GM12878 (cell line): ENCODE data around the gene JCHAIN. TPM values are rescaled to one million over a fixed set of nuclear protein-coding genes. Genes with fewer than 3 reads are reported as not detected.

Experiments used
- ATAC-seq: fragments of 200-7000 bp; cut with Tn5 transposase; 3 replicates; pipeline ENCODE4 v1.9.1; 2020; ENCODE audit warnings: mild to moderate bottlenecking, moderate library complexity
- BruUV-seq: library from RNA; stranded (reverse); fragments of 400-500 nt; replicated peaks from 2 replicates; lab custom pipeline; 2021; lab: Mats Ljungman, UMichigan
- CTCF ChIA-PET: fragments of 300-600 bp; sonication (Branson Sonifier 250); formaldehyde crosslinking; extraction: SDS; loops from one replicate; lab custom pipeline; 2021; ENCODE audit warnings: inconsistent platforms; lab: Yijun Ruan, JAX
- POLR2A ChIA-PET: fragments of 350-600 bp; formaldehyde crosslinking; extraction: SDS; loops from one replicate; lab custom pipeline; 2021; ENCODE audit warnings: inconsistent platforms; lab: Charles Lee
- RAD21 ChIA-PET: fragments of 300-600 bp; sonication (Branson Sonifier 250); formaldehyde crosslinking; loops from one replicate; lab custom pipeline; 2023; ENCODE audit warnings: antibody characterized with exemption; ENCODE audit not compliant: unreplicated experiment; lab: Charles Lee
- SMC1A ChIA-PET: fragments of 300-600 bp; sonication (Branson Sonifier 250); formaldehyde crosslinking; loops from one replicate; lab custom pipeline; 2023; ENCODE audit not compliant: unreplicated experiment, uncharacterized antibody; lab: Charles Lee
- DNase-seq: peaks from one replicate; pipeline ENCODE4 v3.0.0-alpha.2; 2011; ENCODE audit warnings: low read depth, low spot score
- FAIRE-seq: peaks from 3 replicates; lab custom pipeline; 2011; peaks lifted over from hg19 to GRCh38; lab: Jason Lieb, UNC
- H2AFZ ChIP-seq: 2 replicates; pipeline ENCODE4 v1.6.0; 2011; ENCODE audit warnings: low read depth, low read length, control low read depth; ENCODE audit not compliant: control insufficient read depth
- H3K27ac ChIP-seq: 2 replicates; pipeline ENCODE4 v1.5.1; 2011; ENCODE audit warnings: control low read depth; ENCODE audit not compliant: control insufficient read depth, insufficient read depth
- H3K27me3 ChIP-seq, 2 experiments: replicated peaks in 1 of 2; 2 replicates each; pipeline versions ENCODE4 v1.6.0 to v1.6.1; 2011; ENCODE audit warnings: low read length in 1 of 2; ENCODE audit not compliant: control insufficient read depth in 2 of 2, insufficient read depth in 2 of 2
- H3K36me3 ChIP-seq, 2 experiments: 2 replicates each; pipeline ENCODE4 v1.5.1; 2011; ENCODE audit warnings: low read length in 1 of 2; ENCODE audit not compliant: control insufficient read depth in 2 of 2, insufficient read depth in 2 of 2
- H3K4me1 ChIP-seq: 2 replicates; pipeline ENCODE4 v1.6.1; 2011; ENCODE audit warnings: mild to moderate bottlenecking, low read length, moderate library complexity, mixed read lengths; ENCODE audit not compliant: control insufficient read depth, insufficient read depth
- H3K4me2 ChIP-seq: 2 replicates; pipeline ENCODE4 v1.6.0; 2011; ENCODE audit warnings: control low read depth; ENCODE audit not compliant: control insufficient read depth, insufficient read depth
- H3K4me3 ChIP-seq: fragments of 200-600 bp; sonication (generic); 2 replicates; pipeline ENCODE4 v1.5.1; 2016
- H3K79me2 ChIP-seq: 2 replicates; pipeline ENCODE4 v1.6.0; 2011; ENCODE audit warnings: low read length; ENCODE audit not compliant: control insufficient read depth, insufficient read depth
- H3K9ac ChIP-seq: 2 replicates; pipeline ENCODE4 v1.8.0; 2011; ENCODE audit warnings: low read length, control low read depth, mixed read lengths; ENCODE audit not compliant: control insufficient read depth, insufficient read depth
- H3K9me3 ChIP-seq: replicated peaks from 3 replicates; pipeline ENCODE4 v1.5.1; 2011; ENCODE audit warnings: mild to moderate bottlenecking, low read length; ENCODE audit not compliant: control insufficient read depth, insufficient read depth
- H4K20me1 ChIP-seq: 2 replicates; pipeline ENCODE4 v1.6.0; 2011; ENCODE audit not compliant: control insufficient read depth, insufficient read depth
- ATF7 ChIP-seq: fragments of 450-650 bp; IDR thresholded peaks from 2 replicates; pipeline ENCODE4 v1.6.1; 2016; ENCODE audit warnings: low read depth, mild to moderate bottlenecking
- BCL11A ChIP-seq: IDR thresholded peaks from 2 replicates; pipeline ENCODE4 v1.6.1; 2011; ENCODE audit warnings: low read depth, low read length
- BHLHE40 ChIP-seq, 2 experiments: fragments of 450-650 bp in 1 of 2; IDR thresholded peaks; 2 replicates each; pipeline ENCODE4 v1.6.1; 2011 to 2017; ENCODE audit warnings: low read depth in 2 of 2, borderline replicate concordance in 1 of 2, improper control_type of control experiment in 1 of 2, low read length in 1 of 2, mild to moderate bottlenecking in 1 of 2
- BRCA1 ChIP-seq: IDR thresholded peaks from 2 replicates; pipeline ENCODE4 v1.6.1; 2011; ENCODE audit warnings: low read depth, low read length, improper control_type of control experiment
- CBFB ChIP-seq: IDR thresholded peaks from 2 replicates; pipeline ENCODE4 v1.6.1; 2016; ENCODE audit warnings: antibody characterized with exemption, low read depth
- E2F8 ChIP-seq: fragments of 450-650 bp; IDR thresholded peaks from 2 replicates; pipeline ENCODE4 v1.6.1; 2018; ENCODE audit warnings: mild to moderate bottlenecking, low read depth, moderate library complexity; ENCODE audit not compliant: partially characterized antibody
- ETV6 ChIP-seq, 2 experiments: fragments of 450-650 bp in 1 of 2; IDR thresholded peaks in 1 of 2; conservative IDR thresholded peaks in 1 of 2; 2 replicates each; pipeline ENCODE4 v1.6.1; 2014; ENCODE audit warnings: antibody characterized with exemption in 1 of 2, borderline replicate concordance in 1 of 2, low read depth in 1 of 2, mild to moderate bottlenecking in 1 of 2, moderate library complexity in 1 of 2
- FOXM1 ChIP-seq: IDR thresholded peaks from 2 replicates; pipeline ENCODE4 v1.6.1; 2012; ENCODE audit warnings: low read depth, mild to moderate bottlenecking, inconsistent platforms, low read length, moderate library complexity
- MTA2 ChIP-seq: fragments of 450-650 bp; IDR thresholded peaks from 2 replicates; pipeline ENCODE4 v1.6.1; 2016; ENCODE audit warnings: low read depth, mild to moderate bottlenecking, moderate library complexity
- POLR2AphosphoS2 ChIP-seq: IDR thresholded peaks from 2 replicates; pipeline ENCODE4 v1.6.1; 2011; ENCODE audit warnings: low read depth, mild to moderate bottlenecking, low read length, improper control_type of control experiment, moderate library complexity
- SIN3A ChIP-seq: IDR thresholded peaks from 2 replicates; pipeline ENCODE4 v1.6.1; 2012; ENCODE audit warnings: low read depth, low read length, improper control_type of control experiment
- SMC3 ChIP-seq: IDR thresholded peaks from 2 replicates; pipeline ENCODE4 v1.6.1; 2011; ENCODE audit warnings: low read length, improper control_type of control experiment, borderline replicate concordance
- SP1 ChIP-seq: IDR thresholded peaks from one replicate; pipeline ENCODE4 v1.6.1; 2011; ENCODE audit warnings: low read depth, low read length
- WRNIP1 ChIP-seq: IDR thresholded peaks from 2 replicates; pipeline ENCODE4 v1.6.1; 2011; ENCODE audit warnings: low read depth, low read length, improper control_type of control experiment, borderline replicate concordance
- ZNF384 ChIP-seq: IDR thresholded peaks from 2 replicates; pipeline ENCODE4 v1.6.1; 2012; ENCODE audit warnings: low read depth, mild to moderate bottlenecking, low read length, improper control_type of control experiment, borderline replicate concordance
- ZNF622 ChIP-seq: fragments of 450-650 bp; IDR thresholded peaks from 2 replicates; pipeline ENCODE4 v1.6.1; 2017; ENCODE audit warnings: mild to moderate bottlenecking, inconsistent platforms
- WGBS: methylation state at CpG from one replicate; pipeline ENCODE4 v1.1.6; 2016; ENCODE audit warnings: low lambda C conversion rate; ENCODE audit not compliant: insufficient replicate concordance, insufficient coverage; ENCODE audit errors: missing lambda C conversion rate; 5-methylcytosine and 5-hydroxymethylcytosine counted together
- in situ Hi-C: fragments of 300-500 bp; cut with MboI; formaldehyde crosslinking; loops from 9 replicates; pipeline ENCODE4 v1.14.3; 2018; ENCODE audit warnings: mixed read lengths
- intact Hi-C: fragments of 100-400 bp; cut with micrococcal nuclease; formaldehyde crosslinking; loops from one replicate; pipeline ENCODE4 v1.14.2; 2022; ENCODE audit not compliant: unreplicated experiment
- polyA plus RNA-seq, 11 experiments: library from polyadenylated mRNA; depleted of rRNA in 4 of 11; unstranded in 6 of 11; stranded (reverse) in 5 of 11; fragments of >200 nt; fragmentation: Nextera tagmentation in 4 of 11; fragmentation: Illumina TruSeq in 1 of 11; extraction: Ambion mirVana in 4 of 11; extraction: Trizol in 1 of 11; gene quantifications; 1 replicate in 1 of 11; 2 replicates in 10 of 11; pipeline versions ENCODE4 v1.2.1 to v1.2.3, GENCODE V29; 2011 to 2016; ENCODE audit warnings: inconsistent platforms in 2 of 11, missing spikeins in 2 of 11, low read depth in 1 of 11
- total RNA-seq, 4 experiments: library from RNA; depleted of rRNA in 3 of 4; stranded (reverse); fragments of >200 nt in 3 of 4; fragmentation: Illumina TruSeq in 1 of 4; extraction: Trizol in 1 of 4; gene quantifications; 2 replicates each; pipeline versions ENCODE4 v1.2.1 to v1.2.3, GENCODE V29; 2013 to 2021
- TF ChIP-seq, protein P1 (sequence below): fragments of 450-650 bp; formaldehyde crosslinking; IDR thresholded peaks from 2 replicates; pipeline ENCODE4 v1.5.0; 2022; ENCODE audit warnings: mild to moderate bottlenecking, missing genetic modification characterization
- TF ChIP-seq, protein P2 (sequence below): IDR thresholded peaks from 2 replicates; pipeline ENCODE4 v1.6.1; 2011; ENCODE audit warnings: low read depth, mild to moderate bottlenecking, low read length, moderate library complexity, borderline replicate concordance; ENCODE audit errors: extremely low read depth

JCHAIN gene
- total and polyA plus RNA-seq, 10 of the 15 experiments (the other 5 are each of a cell fraction or from before 2014, with no cell fraction given) = 188 to 1,045 (median 486) TPM

DNA sequence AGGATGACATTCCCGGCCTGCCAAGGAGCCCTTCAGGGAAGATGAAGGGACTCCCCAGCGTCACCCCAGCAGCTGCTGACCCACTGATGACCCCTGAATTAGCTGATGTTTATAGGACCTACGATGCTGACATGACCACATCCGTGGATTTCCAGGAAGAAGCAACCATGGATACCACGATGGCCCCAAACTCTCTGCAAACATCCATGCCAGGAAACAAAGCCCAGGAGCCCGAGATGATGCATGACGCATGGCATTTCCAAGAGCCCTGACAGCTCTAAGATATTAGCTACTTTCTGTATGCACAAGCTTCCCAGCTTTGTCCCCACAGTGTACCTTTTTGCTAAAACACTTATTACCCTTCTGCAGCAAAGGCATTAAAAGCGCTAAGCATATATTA lies 59.8 kb downstream of the JCHAIN start:
- TF ChIP-seq FOXM1 (no peak), BCL11A (no peak), CBFB (no peak), BRCA1 (no peak), ZNF384 (no peak), BHLHE40 (IDR thresholded peaks at IDR 0.05; ENCODE audit: borderline replicate concordance in 1 of 2, low read depth in 2 of 2, low read length in 1 of 2) (no peak), ETV6 (conservative IDR thresholded peaks at IDR 0.05 in 1 of 2, IDR thresholded peaks at IDR 0.05 in 1 of 2; ENCODE audit: borderline replicate concordance in 1 of 2, low read depth in 1 of 2) (no peak), SP1 (no peak), SIN3A (no peak), MTA2 (no peak), ATF7 (no peak), POLR2AphosphoS2 (no peak), ZNF622 (no peak), WRNIP1 (no peak), E2F8 (no peak), SMC3 (no peak)
- TF ChIP-seq, protein P1, sequence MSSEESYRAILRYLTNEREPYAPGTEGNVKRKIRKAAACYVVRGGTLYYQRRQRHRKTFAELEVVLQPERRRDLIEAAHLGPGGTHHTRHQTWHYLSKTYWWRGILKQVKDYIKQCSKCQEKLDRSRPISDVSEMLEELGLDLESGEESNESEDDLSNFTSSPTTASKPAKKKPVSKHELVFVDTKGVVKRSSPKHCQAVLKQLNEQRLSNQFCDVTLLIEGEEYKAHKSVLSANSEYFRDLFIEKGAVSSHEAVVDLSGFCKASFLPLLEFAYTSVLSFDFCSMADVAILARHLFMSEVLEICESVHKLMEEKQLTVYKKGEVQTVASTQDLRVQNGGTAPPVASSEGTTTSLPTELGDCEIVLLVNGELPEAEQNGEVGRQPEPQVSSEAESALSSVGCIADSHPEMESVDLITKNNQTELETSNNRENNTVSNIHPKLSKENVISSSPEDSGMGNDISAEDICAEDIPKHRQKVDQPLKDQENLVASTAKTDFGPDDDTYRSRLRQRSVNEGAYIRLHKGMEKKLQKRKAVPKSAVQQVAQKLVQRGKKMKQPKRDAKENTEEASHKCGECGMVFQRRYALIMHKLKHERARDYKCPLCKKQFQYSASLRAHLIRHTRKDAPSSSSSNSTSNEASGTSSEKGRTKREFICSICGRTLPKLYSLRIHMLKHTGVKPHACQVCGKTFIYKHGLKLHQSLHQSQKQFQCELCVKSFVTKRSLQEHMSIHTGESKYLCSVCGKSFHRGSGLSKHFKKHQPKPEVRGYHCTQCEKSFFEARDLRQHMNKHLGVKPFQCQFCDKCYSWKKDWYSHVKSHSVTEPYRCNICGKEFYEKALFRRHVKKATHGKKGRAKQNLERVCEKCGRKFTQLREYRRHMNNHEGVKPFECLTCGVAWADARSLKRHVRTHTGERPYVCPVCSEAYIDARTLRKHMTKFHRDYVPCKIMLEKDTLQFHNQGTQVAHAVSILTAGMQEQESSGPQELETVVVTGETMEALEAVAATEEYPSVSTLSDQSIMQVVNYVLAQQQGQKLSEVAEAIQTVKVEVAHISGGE (CRISPR knock-in tag) = no peak
- TF ChIP-seq, protein P2, sequence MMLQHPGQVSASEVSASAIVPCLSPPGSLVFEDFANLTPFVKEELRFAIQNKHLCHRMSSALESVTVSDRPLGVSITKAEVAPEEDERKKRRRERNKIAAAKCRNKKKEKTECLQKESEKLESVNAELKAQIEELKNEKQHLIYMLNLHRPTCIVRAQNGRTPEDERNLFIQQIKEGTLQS = no peak
- no TSS peak for BruUV-seq
- CTCF ChIA-PET = interaction anchor here (0.7 to 1.7 kb wide), 3 partner anchors 22 to 578 kb away, joined by 3 to 6 read pairs (median 4); partner anchors contain the start of gene ENAM
- no peak overlapping the region for H3K27ac ChIP-seq
- 40% methylated on average over 8 of the region's 8 CpGs for WGBS
- H3K4me3 ChIP-seq = no peak overlapping the region
- H3K4me2 ChIP-seq = no peak overlapping the region
- RAD21 ChIA-PET = interaction anchor here (1.4 kb wide), 1 partner anchor 10 kb away, joined by 3 read pairs; no protein-coding TSS in a partner anchor
- in situ Hi-C loops (loop anchor here (25.0 kb wide), 2 partner anchors 1106 to 1681 kb away; no protein-coding TSS in a partner anchor), intact Hi-C loops (loop anchor here (10.0 kb wide), 2 partner anchors 578 to 1698 kb away; no protein-coding TSS in a partner anchor)
- no peaks in the 10 kb centered on the region for H3K9me3 ChIP-seq
- H3K36me3 ChIP-seq = no peaks in the 10 kb centered on the region
- no peaks in the 10 kb centered on the region for H3K27me3 ChIP-seq
- DNase-seq (no peak), ATAC-seq (no peak), FAIRE-seq (no peak)
- H4K20me1 ChIP-seq = no peaks in the 10 kb centered on the region
- H3K9ac ChIP-seq = no peak overlapping the region
- no peaks in the 10 kb centered on the region for H3K79me2 ChIP-seq
- no peak overlapping the region for H2AFZ ChIP-seq
- POLR2A ChIA-PET = no interaction called here
- H3K4me1 ChIP-seq = no peaks in the 10 kb centered on the region
- SMC1A ChIA-PET = interaction anchor here (0.7 to 2.8 kb wide), 2 partner anchors 51 to 83 kb away, joined by 3 to 8 read pairs; no protein-coding TSS in a partner anchor
